Germinal center (tissue), 1 donor: ENCODE results near the gene MYO1B.

Source experiments
- DNase-seq: peaks from one replicate; pipeline ENCODE4 v3.0.0; 2012; ENCODE audit warnings: mixed read lengths, low spot score

The MYO1B gene

DNA sequence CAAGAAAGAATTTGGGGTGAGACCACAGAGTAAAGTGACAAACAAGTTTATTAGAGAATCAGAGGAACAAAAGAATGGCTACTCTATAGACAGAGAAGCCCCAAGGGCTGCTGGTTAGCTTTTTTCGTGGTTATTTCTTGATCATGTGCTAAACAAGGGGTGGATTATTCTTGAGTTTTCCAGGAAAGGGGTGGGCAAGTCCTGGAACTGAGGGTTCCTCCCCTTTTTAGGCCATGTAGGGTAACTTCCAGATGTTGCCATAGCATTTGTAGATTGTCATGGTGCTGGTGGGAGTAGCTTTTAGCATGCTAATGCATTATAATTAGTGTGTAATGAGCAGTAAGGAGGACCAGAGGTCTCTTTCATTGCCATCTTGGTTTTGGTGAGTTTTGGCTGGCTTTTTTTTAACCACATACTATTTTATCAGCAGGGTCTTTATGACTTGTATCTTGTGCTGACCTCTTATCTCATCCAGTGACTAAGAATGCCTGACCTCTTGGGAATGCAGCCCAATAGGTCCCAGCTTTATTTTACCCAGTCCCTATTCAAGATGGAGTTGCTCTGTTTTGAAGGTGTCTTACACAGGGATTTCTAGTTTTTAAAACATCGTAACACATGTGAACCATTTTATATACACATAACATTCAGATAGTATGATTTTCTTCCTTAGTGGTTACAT is 77.8 kb downstream of the MYO1B start:
- DNase-seq = no peak

DNA sequence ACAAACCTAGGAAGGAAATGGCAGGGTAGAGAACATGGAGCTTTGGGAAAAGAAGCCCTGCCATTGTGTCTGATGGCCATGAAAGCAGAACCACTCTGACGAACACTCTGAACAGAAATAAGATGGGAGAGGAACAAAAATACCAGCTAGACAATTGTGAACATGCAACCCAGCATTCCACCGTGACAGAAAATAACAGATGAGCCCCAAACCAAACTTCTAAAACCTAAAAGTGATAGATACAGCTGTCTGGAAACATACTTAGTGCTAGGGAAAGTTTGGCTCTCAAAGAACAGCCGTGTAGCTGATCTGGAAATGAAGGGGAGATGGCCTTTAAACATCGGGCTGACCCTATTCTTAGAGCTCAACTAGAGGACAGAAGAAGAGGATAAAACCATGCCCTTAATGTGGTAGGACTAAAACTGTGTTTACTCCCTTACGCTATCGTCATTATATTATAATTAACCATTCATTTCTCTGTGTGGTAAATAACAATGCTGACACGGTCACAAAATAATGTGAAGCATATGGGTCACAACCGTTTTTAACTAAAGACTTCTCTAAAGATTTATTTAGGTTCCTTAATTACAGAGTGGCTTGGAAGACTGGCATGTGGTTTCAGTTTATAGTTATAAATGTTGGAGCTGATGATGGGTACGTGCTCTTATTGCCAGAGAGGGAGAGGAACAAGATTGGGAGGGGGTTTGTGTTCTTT is 80.6 kb downstream of the MYO1B start:
- DNase-seq = no peak

DNA sequence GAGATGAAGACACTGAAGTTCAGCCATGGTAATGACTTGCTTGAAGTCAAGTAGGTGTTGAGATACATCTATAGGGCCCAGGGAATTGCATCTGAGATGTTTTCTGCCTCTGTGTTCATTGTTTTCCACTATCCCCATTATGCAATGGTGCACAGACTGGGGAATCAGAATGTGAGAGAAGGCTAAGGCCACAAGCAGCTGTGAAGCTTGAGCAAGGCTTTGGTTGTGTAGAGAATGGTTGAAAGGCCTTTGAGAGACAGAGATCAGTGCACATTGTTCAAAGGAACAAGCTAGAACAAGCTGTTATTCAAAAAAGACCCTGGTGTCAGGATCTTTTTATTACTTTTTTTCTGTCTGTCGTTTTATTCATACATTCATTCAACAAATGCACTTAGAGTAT is 82.3 kb downstream of the MYO1B start:
- no peak for DNase-seq

DNA sequence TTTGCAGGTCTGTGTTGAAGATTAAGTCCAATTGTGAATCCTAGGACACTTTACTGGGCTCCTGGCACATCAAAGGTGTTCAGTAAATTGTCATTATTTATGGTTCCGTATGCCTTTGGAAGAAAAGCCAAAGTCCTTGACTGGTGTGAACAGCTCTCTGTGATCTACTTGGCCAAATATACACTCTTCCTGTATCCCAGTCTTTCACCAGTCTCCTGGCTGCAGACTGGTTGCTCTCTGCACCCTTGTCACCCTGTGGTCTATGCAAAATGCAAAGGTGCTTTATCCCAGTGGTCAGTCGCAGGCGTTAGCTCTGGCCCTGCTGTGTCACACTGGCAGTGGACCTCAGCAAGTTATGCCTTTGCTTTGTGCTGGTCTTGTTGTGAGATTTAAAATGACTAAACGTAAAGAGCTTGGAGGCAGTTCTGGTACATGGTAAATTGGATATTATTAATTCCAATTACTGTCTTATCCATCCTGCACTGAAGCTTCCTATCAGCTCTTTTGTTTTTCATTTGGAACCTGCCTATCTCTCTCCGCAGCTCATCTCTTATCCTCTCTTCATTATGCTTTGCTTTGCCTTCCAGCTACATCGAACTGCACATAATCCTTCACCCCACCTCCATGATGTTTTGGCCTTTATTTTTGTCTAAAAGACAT is 83.1 kb downstream of the MYO1B start:
- DNase-seq = no peak

DNA sequence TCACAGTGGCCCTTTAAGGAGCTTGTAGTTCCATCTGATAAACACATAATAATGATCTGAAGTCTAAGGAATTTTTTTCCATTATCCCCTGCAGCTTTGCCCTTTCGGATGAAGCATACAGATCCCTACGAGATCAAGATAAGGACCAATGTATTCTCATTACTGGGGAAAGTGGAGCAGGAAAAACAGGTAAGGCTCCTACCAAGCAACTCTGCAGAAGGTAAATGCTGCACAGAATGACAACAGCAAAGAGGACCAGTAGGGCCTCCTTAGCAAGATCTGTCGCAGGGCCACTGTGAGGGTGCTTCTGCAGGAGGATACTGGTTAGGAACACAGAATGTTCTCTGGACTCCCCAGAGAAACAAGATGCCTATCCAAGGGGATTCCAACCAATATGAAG is 84.6 kb downstream of the MYO1B start:
- no peak for DNase-seq

DNA sequence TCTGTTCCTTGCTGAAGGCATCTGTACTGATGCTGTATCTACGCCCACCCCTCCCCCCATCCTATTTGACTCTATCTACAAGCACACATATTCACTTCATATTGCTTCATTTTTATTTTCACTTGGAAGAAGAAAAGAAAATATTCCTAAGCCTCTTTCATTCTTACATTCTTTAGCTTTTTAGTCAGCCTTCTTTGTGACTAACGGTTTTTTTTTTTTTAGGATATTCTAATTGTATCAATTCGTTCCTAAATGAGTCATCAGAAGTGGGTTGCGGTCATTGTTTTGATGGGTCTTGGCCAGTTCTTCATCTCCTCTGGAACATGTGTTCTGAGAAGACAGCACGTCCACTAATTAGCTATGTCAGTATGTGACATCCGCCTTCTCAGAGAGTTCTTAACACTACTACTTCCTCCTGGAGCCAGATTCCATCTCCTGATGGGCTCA is 88.7 kb downstream of the MYO1B start:
- DNase-seq = no peak

DNA sequence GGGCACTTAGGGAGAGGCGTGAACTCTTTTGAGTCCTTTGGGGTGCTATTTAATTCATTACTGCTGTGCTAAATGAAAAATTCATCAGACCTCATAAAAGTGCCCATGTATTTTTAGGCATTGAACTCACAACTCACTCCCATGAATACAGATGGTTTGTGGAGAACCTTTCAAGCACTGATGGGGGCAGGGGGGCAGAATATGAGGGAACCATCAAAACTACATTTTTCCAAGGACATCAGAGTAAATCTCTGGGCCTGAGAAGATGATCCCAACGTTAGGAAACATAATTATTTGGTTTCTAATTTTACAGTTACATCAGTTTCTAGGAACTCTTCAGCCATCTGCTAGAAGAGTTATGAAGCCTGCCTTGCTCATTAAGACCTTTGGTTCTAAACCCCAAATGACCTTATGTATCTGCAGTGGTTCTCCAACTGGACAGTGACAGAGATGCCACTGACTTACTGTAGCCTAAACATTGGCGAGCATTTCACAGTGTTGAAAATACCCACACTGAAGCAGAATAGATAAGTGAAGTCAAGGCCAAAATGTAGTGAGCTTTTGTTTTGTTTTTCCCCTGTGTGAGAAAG is 90.8 kb downstream of the MYO1B start:
- DNase-seq = no peak

DNA sequence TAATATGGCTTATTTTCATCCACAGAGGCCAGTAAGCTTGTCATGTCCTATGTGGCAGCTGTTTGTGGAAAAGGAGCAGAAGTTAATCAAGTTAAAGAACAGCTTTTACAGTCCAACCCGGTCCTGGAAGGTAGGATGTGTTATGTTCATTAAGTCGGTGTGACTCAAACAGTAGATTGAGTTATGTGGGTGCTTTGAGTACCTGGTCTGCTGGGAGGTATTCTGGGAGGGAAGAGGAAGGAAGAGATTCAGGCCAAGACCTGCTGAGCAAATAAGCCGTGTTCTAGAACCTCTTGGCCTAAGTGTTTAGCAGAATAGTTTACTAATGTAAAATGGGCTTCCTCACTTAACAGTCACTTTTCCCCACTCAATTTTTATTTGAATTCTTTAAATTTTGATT is 96.2 kb downstream of the MYO1B start:
- DNase-seq = no peak

DNA sequence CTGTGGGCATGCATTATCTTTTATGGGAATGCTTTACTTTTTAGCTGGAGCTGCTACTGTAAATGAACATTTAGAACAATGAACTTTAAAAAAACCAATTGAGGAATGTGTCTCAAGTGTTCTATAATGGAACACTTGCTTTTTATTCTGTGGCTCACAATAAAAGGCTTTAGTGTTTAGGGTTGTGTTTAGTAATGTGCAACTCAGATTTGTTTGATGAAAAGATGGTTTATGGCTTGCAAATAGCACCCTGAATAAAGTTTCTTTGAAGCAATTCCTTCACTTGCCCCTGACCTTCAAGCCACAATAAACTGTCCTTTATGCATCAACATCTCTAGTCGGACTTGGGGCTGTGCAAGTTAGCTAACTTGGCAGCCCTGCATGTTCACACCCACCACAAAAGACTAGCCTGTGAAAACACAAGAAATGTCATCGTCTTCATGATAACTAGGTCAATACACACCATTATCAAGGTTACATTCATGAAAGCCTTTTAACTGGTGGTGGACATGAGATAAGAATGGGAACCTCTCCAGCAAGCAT is 98.7 kb downstream of the MYO1B start:
- no peak for DNase-seq

DNA sequence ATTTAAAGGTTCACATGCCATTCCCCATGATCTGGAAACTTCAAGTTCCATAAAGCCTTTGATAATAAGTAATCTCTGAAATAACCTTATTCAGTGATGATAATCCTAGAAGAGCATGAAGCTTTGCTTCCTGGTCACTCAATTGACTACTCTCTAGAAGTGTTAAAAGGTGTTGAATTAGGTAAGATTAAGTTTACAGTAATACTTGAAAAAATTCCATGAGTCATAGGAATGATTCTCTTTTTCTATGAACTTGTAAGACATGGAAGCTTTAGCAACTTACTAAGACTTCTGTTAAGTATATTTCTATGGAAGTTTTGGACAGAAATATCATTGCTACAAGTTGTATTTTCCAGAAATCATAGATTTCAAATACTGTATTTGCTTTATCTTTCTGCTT is 100.6 kb downstream of the MYO1B start:
- no peak for DNase-seq

DNA sequence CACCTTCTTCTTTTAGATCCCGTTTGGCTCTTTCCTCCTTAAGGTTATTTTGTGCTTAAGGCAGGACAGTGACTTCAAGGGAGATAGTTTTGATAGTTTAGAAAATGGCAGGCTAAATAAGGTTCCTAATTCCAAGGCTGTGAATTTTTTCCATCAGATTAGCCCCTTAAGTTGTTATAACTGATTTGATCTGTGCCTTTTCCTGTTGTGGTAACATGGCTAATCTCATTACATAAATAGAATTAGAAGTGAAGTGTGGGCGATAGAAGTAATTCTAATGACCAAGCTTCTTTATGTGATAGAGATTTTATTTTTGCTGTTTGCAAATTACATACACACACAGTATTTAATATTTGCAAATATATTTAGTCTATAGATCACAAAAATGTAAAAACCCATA is 102.0 kb downstream of the MYO1B start:
- no peak for DNase-seq

DNA sequence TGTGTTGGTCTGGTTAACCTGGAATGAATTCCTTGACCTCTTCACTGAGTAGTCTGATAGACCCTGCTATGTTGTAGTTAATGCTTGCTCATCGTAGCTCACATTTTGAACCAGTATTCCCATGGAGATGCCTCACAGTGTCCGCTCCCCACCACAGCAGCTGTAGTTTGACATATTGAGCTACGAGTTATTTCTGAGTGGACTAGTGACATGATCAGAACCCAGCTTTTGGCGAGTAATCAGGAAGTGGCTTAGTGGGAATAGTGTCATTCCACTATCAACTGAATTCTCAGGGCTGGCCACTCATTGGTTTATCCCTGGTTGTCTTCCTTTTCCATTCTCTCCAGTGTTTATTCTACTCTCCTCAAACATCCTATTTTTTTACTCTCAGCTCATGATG is 102.7 kb downstream of the MYO1B start:
- DNase-seq = no peak

DNA sequence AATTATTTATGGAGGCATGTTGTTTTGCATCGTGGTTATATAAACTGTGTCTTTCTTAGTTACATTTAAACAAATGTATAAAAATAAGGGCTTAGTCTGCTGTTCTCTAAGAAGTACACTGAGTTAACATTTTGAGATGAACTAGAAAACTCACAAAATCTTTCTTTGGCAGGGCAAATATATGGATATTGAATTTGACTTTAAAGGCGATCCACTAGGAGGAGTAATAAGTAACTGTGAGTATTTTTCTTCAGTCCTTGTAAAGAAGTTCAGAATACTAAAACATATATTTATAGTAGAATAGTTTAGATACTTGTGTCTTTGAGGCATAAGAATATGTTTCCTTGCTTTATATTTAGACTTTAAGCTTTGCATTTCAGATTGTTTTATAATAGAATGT is 104.8 kb downstream of the MYO1B start:
- no peak for DNase-seq

DNA sequence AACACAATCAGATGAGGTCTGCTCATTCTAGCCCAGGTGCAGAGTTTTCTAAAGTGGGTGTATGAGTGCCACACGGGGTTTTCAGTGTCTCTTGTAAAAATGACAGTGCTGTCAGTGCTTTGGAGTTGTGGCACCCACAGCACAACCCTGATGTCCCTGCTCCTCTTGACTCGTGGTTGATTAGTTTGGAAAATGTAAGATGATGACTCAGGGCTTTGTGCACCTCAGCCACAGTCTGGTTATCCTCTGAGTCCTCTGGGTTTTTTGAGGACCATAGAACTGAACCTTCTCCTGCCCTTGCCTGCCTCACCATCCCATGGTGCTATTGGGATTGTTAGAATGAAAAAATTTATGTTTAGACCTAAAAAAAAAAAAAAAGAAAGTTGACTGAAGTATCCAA is 105.6 kb downstream of the MYO1B start:
- no peak for DNase-seq

DNA sequence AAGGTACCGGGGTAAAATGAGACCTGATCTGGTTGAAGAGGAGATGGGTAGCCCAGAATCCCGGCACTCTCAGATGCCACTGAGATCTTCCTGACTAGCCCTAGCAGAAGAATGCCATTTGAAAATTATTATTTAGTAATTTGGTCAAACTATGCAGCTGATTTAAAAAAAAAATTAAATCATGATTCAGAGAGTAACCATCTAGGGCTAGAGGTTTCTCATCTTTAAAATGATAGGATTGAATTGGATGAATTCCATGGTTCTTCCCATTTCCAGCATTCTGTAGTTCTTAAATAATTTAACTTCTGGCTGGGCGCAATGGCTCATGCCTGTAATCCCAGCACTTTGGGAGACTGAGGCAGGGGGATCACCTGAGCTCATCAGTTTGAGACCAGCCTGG is 106.1 kb downstream of the MYO1B start:
- DNase-seq = no peak

DNA sequence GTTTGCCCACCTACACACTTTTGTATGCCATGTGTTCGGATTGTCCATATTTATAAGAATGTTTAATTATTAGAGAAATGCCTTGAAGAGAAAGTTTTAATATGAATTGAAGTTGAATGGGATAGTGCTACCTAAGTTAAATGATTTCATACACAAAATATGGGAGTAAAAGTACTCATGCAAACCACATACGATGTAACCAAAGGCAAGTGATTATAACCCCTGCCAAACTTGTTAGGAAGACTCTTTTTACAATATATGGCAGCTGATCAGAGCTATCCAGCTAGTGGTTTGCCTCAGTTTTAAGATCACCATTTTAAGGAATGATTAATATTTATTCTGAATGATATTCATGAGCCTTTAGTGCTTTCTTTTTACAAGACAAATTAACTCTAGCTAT is 106.7 kb downstream of the MYO1B start:
- no peak for DNase-seq

DNA sequence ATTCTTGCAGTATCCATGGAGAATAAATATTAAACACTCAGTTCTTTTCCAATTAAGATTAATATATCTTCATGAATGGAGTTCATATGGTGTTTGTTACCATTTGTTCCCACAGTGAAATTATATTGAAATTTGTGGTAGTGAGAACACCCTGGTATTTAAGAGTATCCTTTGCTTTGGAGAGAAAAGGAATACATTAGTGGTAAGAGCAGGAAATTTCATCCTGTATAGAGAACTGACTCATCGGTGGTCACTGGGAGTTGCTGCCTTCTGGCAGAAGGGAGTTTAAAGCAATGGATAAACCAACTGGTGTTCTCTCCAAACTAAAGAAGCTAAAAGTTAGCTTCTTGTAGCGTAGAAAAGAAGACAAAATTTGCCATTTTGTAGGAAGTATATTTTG is 107.3 kb downstream of the MYO1B start:
- DNase-seq = no peak

DNA sequence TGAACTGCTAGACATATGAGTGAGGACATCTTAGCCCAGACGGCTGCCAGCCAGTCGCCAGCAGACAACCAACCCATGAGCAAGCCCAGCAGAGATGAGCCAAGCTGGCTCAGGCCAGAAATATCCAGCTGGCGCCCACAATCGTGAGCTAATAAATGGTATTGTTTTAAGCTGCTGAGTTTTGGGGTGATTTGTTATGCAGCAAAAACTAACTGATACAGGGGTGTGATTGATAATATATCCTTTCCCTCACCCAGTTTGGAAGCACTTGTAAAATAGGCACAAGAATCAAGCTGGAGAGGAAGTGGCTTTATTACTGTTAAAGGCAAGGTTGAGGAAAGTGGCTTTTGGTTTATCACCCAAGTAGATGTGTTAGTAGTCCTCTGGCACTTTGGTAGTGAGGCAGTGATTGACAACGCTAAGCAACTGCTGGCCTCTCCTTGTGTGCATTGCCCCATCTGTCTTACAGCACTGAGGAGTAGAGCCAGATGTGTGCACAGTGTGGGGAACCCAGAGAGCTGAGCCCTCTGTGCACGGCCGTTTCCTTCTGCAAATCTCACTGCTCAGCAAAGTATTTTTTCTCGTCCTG is 110.1 kb downstream of the MYO1B start:
- DNase-seq = no peak

DNA sequence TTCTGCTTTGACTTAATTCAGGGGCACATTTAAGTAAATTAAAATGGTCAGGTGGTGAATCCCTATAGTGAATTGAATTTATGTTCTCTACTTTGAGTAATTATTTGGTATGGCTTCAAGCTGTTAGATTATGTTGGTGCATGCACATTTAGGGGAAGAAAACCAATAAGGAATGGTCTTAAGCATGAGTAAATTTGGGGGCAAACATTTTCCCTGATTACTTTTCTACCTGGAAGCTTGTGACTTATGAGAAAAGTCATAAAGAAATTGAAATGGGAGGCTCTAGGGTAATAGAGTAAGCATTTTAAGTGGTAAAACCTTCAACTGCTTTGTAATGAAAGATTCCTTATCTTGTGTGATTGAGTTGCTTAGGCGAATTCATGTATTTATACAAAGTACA is 112.5 kb downstream of the MYO1B start:
- no peak for DNase-seq

DNA sequence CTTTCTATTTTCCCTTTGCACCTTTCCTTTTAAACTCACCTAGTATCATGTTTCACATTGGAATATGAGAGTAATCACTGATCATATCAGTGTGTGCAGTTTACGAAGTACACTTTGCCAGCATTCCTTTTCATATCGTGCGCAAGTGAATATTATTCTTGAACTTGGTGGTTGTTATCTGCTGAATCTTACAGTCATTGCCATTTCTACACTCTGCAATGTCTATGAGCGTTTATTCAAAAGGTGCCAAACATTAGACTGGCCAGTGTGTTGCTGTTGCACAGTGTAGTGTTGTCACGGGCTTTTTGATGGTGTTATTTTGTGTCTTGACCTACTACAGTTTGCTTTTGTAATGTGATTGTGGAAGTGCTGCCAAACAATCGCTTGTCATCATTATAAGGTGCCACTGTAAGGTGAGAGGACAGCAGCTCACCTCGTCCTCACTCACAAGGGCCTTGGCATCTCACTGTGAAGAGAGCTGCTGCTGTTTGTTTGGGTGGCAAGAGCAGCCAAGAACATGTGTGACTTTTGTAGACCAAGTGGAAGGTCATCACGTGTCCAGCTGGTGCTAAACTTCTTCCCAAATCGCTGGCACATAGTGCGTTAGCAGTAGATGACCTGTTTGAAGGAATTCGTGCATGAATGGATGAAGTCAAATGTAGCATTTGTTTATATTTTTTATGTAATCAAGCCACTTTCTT is 113.3 kb downstream of the MYO1B start:
- DNase-seq = no peak

DNA sequence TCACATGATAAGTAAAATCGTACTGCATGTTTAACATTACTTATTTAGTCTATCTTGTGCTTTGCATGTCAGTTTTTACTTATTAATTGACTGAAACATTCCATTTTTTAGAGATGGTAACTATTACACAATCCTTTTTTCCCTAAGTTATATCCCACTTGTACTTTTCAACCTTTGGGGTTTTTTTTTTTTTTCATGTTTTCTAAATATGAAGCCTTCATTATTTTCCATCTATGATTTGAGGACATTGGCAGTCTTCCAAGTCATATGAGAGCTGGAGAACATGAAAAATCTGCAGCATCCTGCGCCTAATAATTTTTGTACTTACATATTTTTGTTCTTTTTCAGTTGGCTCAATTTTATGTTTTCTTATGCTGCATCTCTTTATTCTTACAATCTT is 113.9 kb downstream of the MYO1B start:
- DNase-seq = no peak

DNA sequence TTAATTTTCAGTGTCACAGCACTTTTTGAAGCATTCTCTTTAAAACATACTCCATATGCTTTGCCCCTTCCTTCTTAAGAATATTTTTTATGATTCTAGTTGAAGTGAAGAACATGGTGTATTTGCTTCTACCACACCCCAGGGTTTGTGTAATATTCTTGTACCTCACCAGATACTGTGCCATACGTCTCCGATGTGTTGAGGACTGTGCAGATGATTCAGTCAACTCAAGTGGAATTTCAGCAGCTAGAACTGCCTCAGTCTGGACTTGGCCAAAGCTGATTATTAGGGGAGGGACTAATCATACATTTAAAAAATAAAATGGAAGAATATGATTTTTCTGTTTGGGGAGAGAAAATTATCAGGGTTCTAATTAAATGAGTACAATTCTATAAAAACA is 115.7 kb downstream of the MYO1B start:
- DNase-seq = no peak
